Neutrophil (primary cell): ENCODE measurements around the gene TNS4.

Source experiments
- H3K27ac ChIP-seq: fragments of 200-600 bp; sonication (generic); 2 replicates; pipeline ENCODE4 v1.5.1; 2016; ENCODE audit warnings: mild to moderate bottlenecking, moderate library complexity
- H3K27me3 ChIP-seq: fragments of 200-600 bp; sonication (generic); 2 replicates; pipeline ENCODE4 v1.6.0; 2016; ENCODE audit warnings: mild to moderate bottlenecking
- H3K36me3 ChIP-seq: fragments of 200-600 bp; sonication (generic); 2 replicates; pipeline ENCODE4 v1.5.1; 2017
- H3K4me1 ChIP-seq, 2 experiments: fragments of 200-600 bp in 1 of 2; sonication (generic) in 1 of 2; 1 replicate in 1 of 2; 2 replicates in 1 of 2; pipeline versions ENCODE4 v1.5.1 to v1.6.1; 2013 to 2016; ENCODE audit warnings: low read depth in 1 of 2, low read length in 1 of 2, mild to moderate bottlenecking in 1 of 2, moderate library complexity in 1 of 2; ENCODE audit not compliant: control insufficient read depth in 1 of 2, insufficient read depth in 1 of 2
- H3K4me3 ChIP-seq, 2 experiments: fragments of 200-600 bp in 1 of 2; sonication (generic) in 1 of 2; 1 replicate in 1 of 2; 2 replicates in 1 of 2; pipeline ENCODE4 v1.5.1; 2013 to 2016; ENCODE audit warnings: low read depth in 1 of 2, low read length in 1 of 2, mild to moderate bottlenecking in 1 of 2, moderate library complexity in 1 of 2
- H3K9me3 ChIP-seq: fragments of 200-600 bp; sonication (generic); 2 replicates; pipeline ENCODE4 v1.5.1; 2016
- TF ChIP-seq, protein P1 (sequence below): fragments of 200-600 bp; sonication (generic); IDR thresholded peaks from 2 replicates; pipeline ENCODE4 v1.5.1; 2016; ENCODE audit warnings: antibody characterized with exemption

TNS4 gene

DNA sequence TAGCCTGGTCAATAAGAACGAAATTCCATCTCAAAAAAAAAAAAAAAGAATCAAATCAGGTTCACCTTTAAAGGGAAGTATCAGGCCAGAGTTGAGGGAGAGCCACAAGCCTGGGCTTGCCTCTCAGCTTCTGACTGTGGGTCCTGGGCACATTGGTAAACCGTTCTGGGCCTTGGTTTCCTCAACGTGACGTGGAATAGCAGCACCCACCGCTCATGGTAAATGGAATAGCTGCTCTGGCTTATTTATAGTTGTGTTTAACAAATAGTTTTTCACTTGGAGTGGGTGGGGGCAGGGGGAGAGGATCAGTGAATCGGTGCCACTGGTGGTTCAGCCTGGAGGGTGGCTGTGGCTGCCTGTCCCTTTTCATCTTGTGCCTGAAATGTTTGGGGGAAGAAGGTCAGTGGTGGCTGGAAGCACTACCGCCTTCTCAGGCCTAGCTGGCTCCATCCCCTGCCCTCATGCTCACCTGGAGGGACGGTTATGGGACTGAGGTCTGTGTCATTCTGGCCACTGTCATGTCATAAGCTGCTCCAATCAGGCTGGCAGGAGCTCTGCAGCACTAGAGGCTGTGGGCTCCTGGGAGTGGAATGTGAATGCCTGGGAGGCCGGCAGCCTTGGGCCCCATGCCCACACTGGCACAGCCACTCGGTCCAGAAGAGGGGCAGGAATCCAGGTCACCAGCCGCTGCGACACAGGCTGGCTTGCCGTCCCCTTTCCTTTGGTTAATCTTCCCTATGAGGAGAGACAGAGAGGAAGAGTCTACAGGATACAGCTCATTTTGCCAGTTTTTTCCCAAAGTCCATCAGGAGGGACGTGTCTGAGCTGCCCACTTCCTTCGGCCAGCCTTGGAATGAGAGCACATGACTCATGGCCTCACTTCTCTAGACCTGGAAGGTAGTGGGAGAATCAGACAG, 36.9 kb upstream of the TNS4 start:
- Histone ChIP-seq H3K4me3 (no peak overlapping the region), H3K27ac (no peak overlapping the region), H3K4me1 (no peaks in the 10 kb centered on the region), H3K9me3 (no peaks in the 10 kb centered on the region), H3K36me3 (no peaks in the 10 kb centered on the region), H3K27me3 (peaks cover 25% of the 10 kb centered on the region)
- TF ChIP-seq, protein P1, sequence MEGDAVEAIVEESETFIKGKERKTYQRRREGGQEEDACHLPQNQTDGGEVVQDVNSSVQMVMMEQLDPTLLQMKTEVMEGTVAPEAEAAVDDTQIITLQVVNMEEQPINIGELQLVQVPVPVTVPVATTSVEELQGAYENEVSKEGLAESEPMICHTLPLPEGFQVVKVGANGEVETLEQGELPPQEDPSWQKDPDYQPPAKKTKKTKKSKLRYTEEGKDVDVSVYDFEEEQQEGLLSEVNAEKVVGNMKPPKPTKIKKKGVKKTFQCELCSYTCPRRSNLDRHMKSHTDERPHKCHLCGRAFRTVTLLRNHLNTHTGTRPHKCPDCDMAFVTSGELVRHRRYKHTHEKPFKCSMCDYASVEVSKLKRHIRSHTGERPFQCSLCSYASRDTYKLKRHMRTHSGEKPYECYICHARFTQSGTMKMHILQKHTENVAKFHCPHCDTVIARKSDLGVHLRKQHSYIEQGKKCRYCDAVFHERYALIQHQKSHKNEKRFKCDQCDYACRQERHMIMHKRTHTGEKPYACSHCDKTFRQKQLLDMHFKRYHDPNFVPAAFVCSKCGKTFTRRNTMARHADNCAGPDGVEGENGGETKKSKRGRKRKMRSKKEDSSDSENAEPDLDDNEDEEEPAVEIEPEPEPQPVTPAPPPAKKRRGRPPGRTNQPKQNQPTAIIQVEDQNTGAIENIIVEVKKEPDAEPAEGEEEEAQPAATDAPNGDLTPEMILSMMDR = no peak

DNA sequence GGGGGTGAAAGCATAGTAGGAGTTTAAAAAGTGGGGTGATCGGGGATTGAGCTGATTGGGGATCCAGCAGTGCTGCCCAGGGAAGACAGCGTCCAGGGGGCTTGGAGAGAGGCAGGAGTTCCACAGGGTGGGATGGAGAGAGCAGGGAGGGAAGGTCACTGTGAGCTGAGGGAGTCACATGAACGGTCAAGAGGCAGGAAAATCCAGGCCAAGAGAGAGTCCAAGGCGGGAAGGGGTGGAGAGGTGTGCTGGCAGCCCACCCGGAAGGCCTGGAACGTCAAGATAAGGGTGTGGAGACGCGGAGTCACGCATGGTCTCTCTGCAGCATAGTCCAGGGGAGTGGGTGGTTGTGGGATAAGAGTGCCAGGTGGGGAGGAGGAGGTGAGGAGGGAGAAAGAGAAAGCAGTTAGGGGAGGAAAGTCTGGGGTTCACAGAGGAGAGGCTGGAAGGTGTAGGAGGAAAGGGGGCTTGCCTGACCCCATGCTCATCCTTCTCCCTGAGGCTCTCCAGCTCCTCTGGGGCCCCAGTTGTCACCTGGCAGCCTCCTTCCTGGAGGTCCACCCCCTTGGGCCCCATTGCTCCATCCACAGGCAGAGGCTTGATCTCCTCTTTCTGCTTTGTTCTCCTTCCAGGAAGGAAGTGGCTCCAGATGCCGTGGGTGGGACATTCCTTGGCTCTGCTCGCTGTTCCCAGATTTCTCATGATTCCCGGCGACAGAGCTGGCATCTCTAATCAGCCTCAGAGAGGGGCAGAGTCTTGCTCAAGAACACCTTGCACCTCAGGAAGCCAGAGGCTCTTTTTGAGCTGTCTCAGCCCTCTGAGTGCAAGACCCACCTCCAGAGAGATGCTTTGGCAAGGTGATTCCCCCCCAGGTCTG, 35.1 kb upstream of the TNS4 start:
- H3K4me1 ChIP-seq = no peaks in the 10 kb centered on the region
- no peaks in the 10 kb centered on the region for H3K36me3 ChIP-seq
- peaks cover 42% of the 10 kb centered on the region for H3K27me3 ChIP-seq
- H3K4me3 ChIP-seq = no peak overlapping the region
- no peaks in the 10 kb centered on the region for H3K9me3 ChIP-seq
- H3K27ac ChIP-seq = no peak overlapping the region
- TF ChIP-seq, protein P1 = no peak

DNA sequence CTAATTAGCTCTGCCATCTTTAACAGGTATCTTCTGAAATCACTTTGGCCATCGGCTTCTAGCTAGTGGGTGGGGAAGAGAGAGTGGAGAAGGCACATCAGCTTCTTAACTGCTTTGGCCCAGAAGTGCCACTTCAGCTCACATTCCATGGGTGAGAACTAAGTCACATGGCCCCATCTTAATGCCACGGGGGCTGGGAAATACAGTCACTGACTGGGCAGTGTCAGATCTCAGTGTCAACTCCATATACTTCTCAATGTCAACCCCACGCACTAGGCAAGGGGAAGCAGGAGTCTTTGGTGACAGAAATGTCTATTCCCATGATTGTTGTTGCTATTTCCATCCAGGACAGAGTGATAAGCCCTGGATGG, 34.5 kb upstream of the TNS4 start:
- Histone ChIP-seq H3K4me3 (no peak overlapping the region), H3K4me1 (no peaks in the 10 kb centered on the region), H3K9me3 (no peaks in the 10 kb centered on the region), H3K27me3 (peaks cover 48% of the 10 kb centered on the region), H3K27ac (no peak overlapping the region), H3K36me3 (no peaks in the 10 kb centered on the region)
- TF ChIP-seq, protein P1 = no peak

DNA sequence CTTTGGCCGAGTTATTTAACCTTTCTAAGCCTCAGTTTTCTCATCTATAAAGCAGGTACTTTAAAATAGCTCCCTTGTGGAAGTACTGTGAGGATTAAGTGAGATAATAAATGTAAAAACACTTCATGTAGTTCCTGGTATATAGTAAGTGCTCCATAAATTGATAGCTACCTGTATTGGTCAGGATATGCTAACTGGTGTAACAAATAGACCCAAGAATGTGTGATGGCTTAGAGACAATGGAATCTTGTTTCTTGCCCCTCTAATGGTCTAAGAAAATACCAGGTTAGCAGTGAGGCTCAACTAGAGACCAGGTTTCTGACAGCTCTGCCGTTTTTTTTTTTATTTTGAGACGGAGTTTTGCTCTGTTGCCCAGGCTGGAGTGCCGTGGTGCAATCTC, 34.0 kb upstream of the TNS4 start:
- H3K9me3 ChIP-seq = no peaks in the 10 kb centered on the region
- no peaks in the 10 kb centered on the region for H3K36me3 ChIP-seq
- H3K27me3 ChIP-seq = peaks cover 53% of the 10 kb centered on the region
- H3K4me1 ChIP-seq = no peaks in the 10 kb centered on the region
- no peak overlapping the region for H3K27ac ChIP-seq
- TF ChIP-seq, protein P1 = no peak
- H3K4me3 ChIP-seq = no peak overlapping the region

DNA sequence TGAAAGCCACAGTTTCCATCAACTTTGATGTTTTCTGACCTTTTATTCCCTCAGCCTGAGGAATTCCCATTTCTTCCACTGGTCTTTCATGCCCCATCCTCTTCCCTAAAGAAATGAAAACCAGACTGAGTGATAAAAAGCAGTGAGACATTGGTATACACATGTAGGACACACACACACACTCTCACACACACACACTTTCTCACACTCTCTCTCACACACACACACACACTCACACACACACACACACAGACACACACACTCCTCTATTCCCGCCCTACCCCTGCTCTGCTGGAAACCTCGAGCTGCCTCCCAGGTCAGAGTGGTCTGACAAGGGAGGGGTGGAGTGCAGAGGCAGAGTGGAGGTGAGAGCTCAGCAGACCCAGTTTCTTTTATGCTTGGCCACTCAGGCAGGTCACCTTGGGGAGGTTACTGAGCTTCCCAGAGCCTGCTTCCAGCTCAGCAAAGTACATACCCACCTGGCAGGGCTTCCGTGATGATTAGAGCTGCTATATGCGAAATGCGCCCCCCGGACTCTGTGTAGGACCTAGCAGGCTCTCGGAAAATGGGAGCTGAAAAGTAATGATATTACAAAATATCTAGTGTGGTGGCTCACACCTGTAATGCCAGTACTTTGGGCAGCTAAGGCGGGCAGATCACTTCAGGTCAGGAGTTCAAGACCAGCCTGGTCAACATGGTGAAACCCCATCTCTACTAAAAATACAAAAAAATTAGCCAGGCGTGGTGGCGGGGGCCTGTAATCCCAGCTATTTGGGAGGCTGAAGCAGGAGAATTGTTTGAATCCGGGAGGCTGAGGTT, 33.2 kb upstream of the TNS4 start:
- no peak overlapping the region for H3K4me3 ChIP-seq
- peaks cover 60% of the 10 kb centered on the region for H3K27me3 ChIP-seq
- TF ChIP-seq, protein P1 = no peak
- no peaks in the 10 kb centered on the region for H3K36me3 ChIP-seq
- H3K27ac ChIP-seq = no peak overlapping the region
- no peaks in the 10 kb centered on the region for H3K9me3 ChIP-seq
- no peaks in the 10 kb centered on the region for H3K4me1 ChIP-seq
